Neural progenitor cell (in vitro differentiated cells): ENCODE results near the gene COL4A2.

Experiments used
- EZH2 ChIP-seq: fragments of 200-600 bp; sonication (generic); IDR thresholded peaks from 2 replicates; pipeline ENCODE4 v1.6.1; 2017; ENCODE audit warnings: antibody characterized with exemption, mild to moderate bottlenecking, moderate library complexity
- TF ChIP-seq, protein P1 (sequence below): fragments of 200-600 bp; sonication (generic); IDR thresholded peaks from 2 replicates; pipeline ENCODE4 v1.5.1; 2017; ENCODE audit warnings: antibody characterized with exemption, mild to moderate bottlenecking

DNA sequence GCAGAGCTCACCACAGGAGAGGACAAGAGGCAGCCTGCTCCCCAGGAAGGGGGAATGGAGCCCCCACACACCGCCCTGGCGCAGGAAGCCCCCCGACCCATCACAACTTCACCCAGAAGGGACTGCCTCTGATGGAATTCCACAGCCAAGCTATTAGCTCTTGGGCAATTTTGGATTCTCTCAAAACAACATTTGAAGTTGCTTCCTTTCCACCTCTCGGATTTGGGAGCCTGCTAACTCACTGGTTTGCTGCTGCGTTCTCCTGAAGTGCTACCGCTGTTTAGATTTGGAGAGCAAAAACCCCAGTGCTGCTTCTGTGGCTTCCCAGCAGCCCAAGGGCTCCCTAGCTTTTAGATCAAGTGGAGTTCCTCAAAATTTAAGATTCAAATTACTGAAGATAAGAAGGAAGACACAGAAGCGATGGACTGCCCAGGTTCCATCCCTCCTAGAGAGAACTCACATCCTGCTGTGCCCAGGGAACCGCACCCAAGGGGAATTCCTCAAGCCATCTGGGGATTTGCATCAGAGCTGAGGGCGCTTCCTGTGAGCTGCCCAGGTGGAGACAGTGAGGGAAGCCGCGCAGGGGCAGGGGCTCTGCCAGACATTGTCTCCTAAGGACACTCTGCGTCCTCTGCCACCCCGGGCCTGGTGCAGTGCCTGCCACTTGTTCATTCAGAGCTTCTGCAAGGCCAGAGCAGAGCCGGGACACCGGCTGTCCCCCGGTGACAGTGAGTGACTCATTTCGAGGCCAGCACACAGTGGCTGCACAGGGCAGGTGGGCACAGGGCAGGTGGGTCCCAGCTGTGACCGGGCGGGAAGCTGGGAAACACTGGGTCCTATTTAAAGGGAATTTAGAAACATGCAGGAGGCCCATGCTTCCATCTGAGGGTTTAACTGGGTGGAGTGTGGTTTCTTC, 45.7 kb upstream of the COL4A2 start:
- TF ChIP-seq, protein P1, sequence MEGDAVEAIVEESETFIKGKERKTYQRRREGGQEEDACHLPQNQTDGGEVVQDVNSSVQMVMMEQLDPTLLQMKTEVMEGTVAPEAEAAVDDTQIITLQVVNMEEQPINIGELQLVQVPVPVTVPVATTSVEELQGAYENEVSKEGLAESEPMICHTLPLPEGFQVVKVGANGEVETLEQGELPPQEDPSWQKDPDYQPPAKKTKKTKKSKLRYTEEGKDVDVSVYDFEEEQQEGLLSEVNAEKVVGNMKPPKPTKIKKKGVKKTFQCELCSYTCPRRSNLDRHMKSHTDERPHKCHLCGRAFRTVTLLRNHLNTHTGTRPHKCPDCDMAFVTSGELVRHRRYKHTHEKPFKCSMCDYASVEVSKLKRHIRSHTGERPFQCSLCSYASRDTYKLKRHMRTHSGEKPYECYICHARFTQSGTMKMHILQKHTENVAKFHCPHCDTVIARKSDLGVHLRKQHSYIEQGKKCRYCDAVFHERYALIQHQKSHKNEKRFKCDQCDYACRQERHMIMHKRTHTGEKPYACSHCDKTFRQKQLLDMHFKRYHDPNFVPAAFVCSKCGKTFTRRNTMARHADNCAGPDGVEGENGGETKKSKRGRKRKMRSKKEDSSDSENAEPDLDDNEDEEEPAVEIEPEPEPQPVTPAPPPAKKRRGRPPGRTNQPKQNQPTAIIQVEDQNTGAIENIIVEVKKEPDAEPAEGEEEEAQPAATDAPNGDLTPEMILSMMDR: no peak
- TF ChIP-seq EZH2: no peak
